HepG2 (cell line): Measurements from ENCODE around the gene SPAG9. TPM values are rescaled to one million over a fixed set of nuclear protein-coding genes. Genes with fewer than 3 reads are reported as not detected.

Experiments
- ATAC-seq: fragments of 200-7000 bp; cut with Tn5 transposase; 3 replicates; pipeline ENCODE4 v1.9.1; 2020; ENCODE audit warnings: mild to moderate bottlenecking, moderate library complexity
- BruUV-seq: library from RNA; stranded (reverse); fragments of 400-500 nt; replicated peaks from 2 replicates; lab custom pipeline; 2021; lab: Mats Ljungman, UMichigan
- CTCF ChIA-PET: fragments of 300-600 bp; formaldehyde crosslinking; extraction: SDS; loops from one replicate; lab custom pipeline; 2021; ENCODE audit warnings: low total read pairs, inconsistent platforms, low intra/inter-chr PET ratio; lab: Yijun Ruan, JAX
- POLR2A ChIA-PET: fragments of 350-600 bp; sonication (Branson Sonifier 250); formaldehyde crosslinking; loops from one replicate; lab custom pipeline; 2020; ENCODE audit warnings: antibody characterized with exemption, inconsistent platforms; lab: Yijun Ruan, JAX
- DNase-seq: peaks from one replicate; pipeline ENCODE4 v3.0.0-alpha.2; 2015; ENCODE audit warnings: low spot score
- FAIRE-seq: peaks from 3 replicates; lab custom pipeline; 2011; peaks lifted over from hg19 to GRCh38; lab: Jason Lieb, UNC
- H2AFZ ChIP-seq: one replicate; pipeline ENCODE4 v1.6.1; 2011; ENCODE audit warnings: low read length, inconsistent platforms
- H3K27ac ChIP-seq: fragments of 300-600 bp; 3 replicates; pipeline ENCODE4 v1.8.0; 2011; ENCODE audit warnings: mixed run types, mild to moderate bottlenecking, mixed read lengths, low read length, inconsistent platforms; ENCODE audit not compliant: insufficient read depth; ENCODE audit errors: extremely low read length
- H3K27me3 ChIP-seq, 2 experiments: fragments of 200-600 bp in 1 of 2; 2 replicates in 1 of 2; 3 replicates in 1 of 2; pipeline versions ENCODE4 v1.6.0 to v1.8.0; 2011; ENCODE audit warnings: low read length in 2 of 2, mild to moderate bottlenecking in 2 of 2, moderate library complexity in 2 of 2, inconsistent platforms in 1 of 2; ENCODE audit not compliant: insufficient read depth in 2 of 2, control insufficient read depth in 1 of 2
- H3K36me3 ChIP-seq, 2 experiments: fragments of 200-600 bp in 1 of 2; replicated peaks in 1 of 2; 2 replicates in 1 of 2; 3 replicates in 1 of 2; pipeline versions ENCODE4 v1.5.1 to v1.8.0; 2011; ENCODE audit warnings: low read length in 2 of 2, inconsistent platforms in 1 of 2; ENCODE audit not compliant: insufficient read depth in 2 of 2, control insufficient read depth in 1 of 2
- H3K4me1 ChIP-seq: 2 replicates; pipeline ENCODE4 v1.5.1; 2012; ENCODE audit warnings: low read length, inconsistent platforms; ENCODE audit not compliant: insufficient read depth
- H3K4me2 ChIP-seq: 2 replicates; pipeline ENCODE4 v1.6.0; 2011; ENCODE audit warnings: low read depth, low read length, inconsistent platforms
- H3K4me3 ChIP-seq, 3 experiments: fragments of 200-600 bp in 1 of 3; sonication (generic), shearing (Covaris generic) in 1 of 3; replicated peaks in 1 of 3; 2 replicates each; pipeline ENCODE4 v1.5.1; 2011 to 2016; ENCODE audit warnings: low read length in 3 of 3, inconsistent platforms in 2 of 3, low read depth in 2 of 3, mild to moderate bottlenecking in 2 of 3, control low read depth in 1 of 3, mixed read lengths in 1 of 3; ENCODE audit not compliant: insufficient read depth in 1 of 3
- H3K79me2 ChIP-seq: one replicate; pipeline ENCODE4 v1.6.1; 2011; ENCODE audit warnings: low read length, inconsistent platforms; ENCODE audit not compliant: insufficient read depth
- H3K9ac ChIP-seq: 2 replicates; pipeline ENCODE4 v1.6.0; 2011; ENCODE audit warnings: mild to moderate bottlenecking, low read depth, low read length, inconsistent platforms; ENCODE audit not compliant: insufficient read depth
- H3K9me3 ChIP-seq: 2 replicates; pipeline ENCODE4 v1.5.1; 2012; ENCODE audit warnings: mild to moderate bottlenecking, low read length
- H4K20me1 ChIP-seq: 2 replicates; pipeline ENCODE4 v1.6.0; 2011; ENCODE audit warnings: inconsistent platforms, mild to moderate bottlenecking, low read length, moderate library complexity; ENCODE audit not compliant: insufficient read depth
- DBP ChIP-seq: sonication (generic); formaldehyde crosslinking; IDR thresholded peaks from 2 replicates; pipeline ENCODE4 v1.4.0; 2020; ENCODE audit warnings: missing genetic modification reagents; ENCODE audit errors: not compliant biosample characterization
- FIP1L1 ChIP-seq: fragments of 200-400 bp; formaldehyde crosslinking; IDR thresholded peaks from 2 replicates; pipeline ENCODE4 v1.6.1; 2018; ENCODE audit warnings: low read depth, mild to moderate bottlenecking, low read length, moderate library complexity, borderline replicate concordance; ENCODE audit not compliant: insufficient read depth
- MAZ ChIP-seq, 2 experiments: sonication (generic) in 1 of 2; formaldehyde crosslinking in 1 of 2; IDR thresholded peaks; 2 replicates each; pipeline versions ENCODE4 v1.5.0 to v1.6.1; 2012 to 2020; ENCODE audit warnings: low read depth in 2 of 2, mild to moderate bottlenecking in 2 of 2, borderline replicate concordance in 1 of 2, improper control_type of control experiment in 1 of 2, low read length in 1 of 2, missing genetic modification reagents in 1 of 2, moderate library complexity in 1 of 2
- NR2C2 ChIP-seq: sonication (generic); formaldehyde crosslinking; IDR thresholded peaks from 2 replicates; pipeline ENCODE4 v1.4.0; 2020; ENCODE audit warnings: missing genetic modification reagents, mild to moderate bottlenecking, moderate library complexity, borderline replicate concordance
- POLR2AphosphoS5 ChIP-seq: IDR thresholded peaks from 2 replicates; pipeline ENCODE4 v1.6.1; 2012; ENCODE audit warnings: low read depth, low read length
- ZC3H13 ChIP-seq: sonication (generic); formaldehyde crosslinking; IDR thresholded peaks from 2 replicates; pipeline ENCODE4 v1.8.1; 2023; ENCODE audit warnings: mild to moderate bottlenecking, missing genetic modification reagents, moderate library complexity
- ZNF225 ChIP-seq: sonication (generic); formaldehyde crosslinking; IDR thresholded peaks from 2 replicates; pipeline ENCODE4 v1.4.0; 2020; ENCODE audit warnings: mild to moderate bottlenecking, missing genetic modification reagents
- ZNF446 ChIP-seq: sonication (generic); formaldehyde crosslinking; IDR thresholded peaks from 2 replicates; pipeline ENCODE4 v1.5.0; 2020; ENCODE audit warnings: mild to moderate bottlenecking, missing genetic modification reagents
- ZNF512 ChIP-seq: sonication (generic); formaldehyde crosslinking; IDR thresholded peaks from 2 replicates; pipeline ENCODE4 v1.4.0; 2020; ENCODE audit warnings: mild to moderate bottlenecking, missing genetic modification reagents
- ZNF513 ChIP-seq: sonication (generic); formaldehyde crosslinking; conservative IDR thresholded peaks from 2 replicates; pipeline ENCODE4 v1.5.0; 2020; ENCODE audit warnings: missing genetic modification reagents
- ZNF563 ChIP-seq: sonication (generic); formaldehyde crosslinking; IDR thresholded peaks from 2 replicates; pipeline ENCODE4 v1.8.0; 2022; ENCODE audit warnings: mild to moderate bottlenecking, moderate library complexity, missing genetic modification reagents
- ZNF564 ChIP-seq: sonication (generic); formaldehyde crosslinking; IDR thresholded peaks from 2 replicates; pipeline ENCODE4 v1.8.1; 2023; ENCODE audit warnings: mild to moderate bottlenecking, missing genetic modification reagents
- ZNF598 ChIP-seq: sonication (generic); formaldehyde crosslinking; IDR thresholded peaks from 2 replicates; pipeline ENCODE4 v1.5.1; 2020; ENCODE audit warnings: mild to moderate bottlenecking, missing genetic modification reagents, borderline replicate concordance
- ZNF609 ChIP-seq: sonication (generic); formaldehyde crosslinking; IDR thresholded peaks from 2 replicates; pipeline ENCODE4 v1.4.0; 2020; ENCODE audit warnings: mild to moderate bottlenecking, missing genetic modification reagents, borderline replicate concordance
- ZNF652 ChIP-seq: IDR thresholded peaks from 2 replicates; pipeline ENCODE4 v1.6.1; 2016; ENCODE audit warnings: low read depth, borderline replicate concordance
- WGBS: methylation state at CpG from one replicate; pipeline ENCODE4 v1.1.6; 2017; ENCODE audit warnings: low lambda C conversion rate; 5-methylcytosine and 5-hydroxymethylcytosine counted together
- in situ Hi-C: cut with HindIII; loops from 2 replicates; pipeline ENCODE4 v1.10.0; 2017; ENCODE audit warnings: low pct_unique_long_range_greater_than_20kb; ENCODE audit not compliant: extremely low pct_ligation_motif_present
- intact Hi-C: fragments of 100-400 bp; cut with micrococcal nuclease; formaldehyde crosslinking; loops from one replicate; pipeline ENCODE4 v1.10.0; 2022; ENCODE audit not compliant: unreplicated experiment
- polyA plus RNA-seq, 8 experiments: library from polyadenylated mRNA; depleted of rRNA in 3 of 8; stranded (reverse) in 7 of 8; unstranded in 1 of 8; fragments of >200 nt; fragmentation: Illumina TruSeq in 4 of 8; extraction: Trizol in 4 of 8; gene quantifications; 2 replicates each; pipeline versions ENCODE4 v1.2.1 to v1.2.3, GENCODE V29; 2011 to 2016; ENCODE audit warnings: low read depth in 4 of 8, missing spikeins in 1 of 8, mixed read lengths in 1 of 8; ENCODE audit not compliant: insufficient read depth in 1 of 8
- total RNA-seq, 5 experiments: library from RNA; depleted of rRNA; stranded (reverse); fragments of >200 nt; fragmentation: Illumina TruSeq; extraction: Trizol; gene quantifications; 2 replicates each; pipeline ENCODE4 v1.2.3, GENCODE V29; 2016; ENCODE audit warnings: low read depth in 1 of 5

The SPAG9 gene
- total and polyA plus RNA-seq, 2 of the 13 experiments (the other 11 are each of a cell fraction or from before 2014, with no cell fraction given): 43.2 to 78.6 TPM

- Histone ChIP-seq H3K79me2 (peaks cover 5% of the 10 kb centered on the region), H2AFZ (no peak overlapping the region), H3K4me1 (peaks cover 75% of the 10 kb centered on the region), H4K20me1 (no peaks in the 10 kb centered on the region), H3K27ac (peak overlapping the region; percentile 73), H3K27me3 (no peaks in the 10 kb centered on the region), H3K4me3 (peak overlapping the region in 1 of 3 experiments; percentile 69; a peak in 2 of 6 replicates), H3K36me3 (no peaks in the 10 kb centered on the region), H3K9me3 (no peaks in the 10 kb centered on the region), H3K9ac (no peak overlapping the region), H3K4me2 (peak overlapping the region; percentile 84)
- in situ Hi-C loops: no loop called here
- POLR2A ChIA-PET: interaction anchor here (1.1 to 12.2 kb wide), 10 partner anchors 8 to 87 kb away, joined by 3 to 510 read pairs (median 8); partner anchors contain the start of gene TOB1
- no peak for DNase-seq
- no peak for ATAC-seq
- 52% methylated on average over 4 of the region's 4 CpGs for WGBS
- intact Hi-C loops: no loop called here
- no TSS peak for BruUV-seq
- CTCF ChIA-PET: no interaction called here
- no peak for FAIRE-seq
- TF ChIP-seq ZNF446 (CRISPR knock-in tag): peak; percentile 56; the same call in 1 of the 2 replicates
- TF ChIP-seq ZC3H13: 0 out of 2 replicates have a peak, but pooled peaks have one; percentile 30
- TF ChIP-seq NR2C2 (CRISPR knock-in tag): no peak
- TF ChIP-seq ZNF652 (CRISPR knock-in tag): no peak
- no peak for TF ChIP-seq POLR2AphosphoS5
- TF ChIP-seq ZNF512 (CRISPR knock-in tag): 0 out of 2 replicates have a peak, but pooled peaks have one; percentile 1
- no peak for TF ChIP-seq ZNF513 (CRISPR knock-in tag)
- no peak for TF ChIP-seq ZNF609
- 0 out of 2 replicates have a peak, but pooled peaks have one; percentile 5 for TF ChIP-seq ZNF598 (CRISPR knock-in tag)
- no peak for TF ChIP-seq MAZ (IDR thresholded peaks at IDR 0.05; ENCODE audit: borderline replicate concordance, low read depth, low read length)
- no peak for TF ChIP-seq MAZ (CRISPR knock-in tag; IDR thresholded peaks at IDR 0.05; ENCODE audit: low read depth)
- peak; percentile 69; the same call in 1 of the 2 replicates for TF ChIP-seq ZNF563
- TF ChIP-seq FIP1L1: no peak
- 0 out of 2 replicates have a peak, but pooled peaks have one; percentile 11 for TF ChIP-seq ZNF564 (CRISPR knock-in tag)
- TF ChIP-seq DBP (CRISPR knock-in tag): no peak
- TF ChIP-seq ZNF225 (CRISPR knock-in tag): peak; percentile 31; the same call in 1 of the 2 replicates
Observed at GRCh38 chr17:50939542-50939794, 181.2 kb downstream of the SPAG9 start.
